ENCODE measurements around the gene MIPOL1. TPM values are rescaled to one million over a fixed set of nuclear protein-coding genes. Genes with fewer than 3 reads are reported as not detected.

Gene MIPOL1
- total and polyA plus RNA-seq, 9 of the 15 experiments (the other 6 are each of a cell fraction or from before 2014, with no cell fraction given) = 6.7 to 21.9 (median 12.4) TPM

GRCh38 chr14:37573356-37573755 is 375.6 kb downstream of the MIPOL1 start:
- Histone ChIP-seq H3K9ac (ENCODE audit: insufficient read depth in 1 of 2, low read depth in 2 of 2, low read length in 2 of 2) (no peak overlapping the region), H3K9me1 (ENCODE audit: control insufficient read depth, insufficient read depth, low read length) (no peaks in the 10 kb centered on the region), H3K27me3 (ENCODE audit: control insufficient read depth in 2 of 2, insufficient read depth in 2 of 2, low read length in 2 of 2) (no peaks in the 10 kb centered on the region), H2AFZ (ENCODE audit: low read depth, low read length) (no peak overlapping the region), H3K4me2 (ENCODE audit: insufficient read depth, low read length) (no peak overlapping the region), H3K9me3 (replicated peaks; ENCODE audit: control insufficient read depth, insufficient read depth, low read depth, low read length) (no peaks in the 10 kb centered on the region), H4K20me1 (replicated peaks; ENCODE audit: control insufficient read depth, insufficient read depth, low read length) (no peaks in the 10 kb centered on the region), H3K79me2 (ENCODE audit: control insufficient read depth, insufficient read depth, low read length) (no peaks in the 10 kb centered on the region), H3K27ac (ENCODE audit: extremely low read depth, low read depth, low read length) (no peak overlapping the region), H3K4me3 (no peak overlapping the region), H3K4me1 (replicated peaks in 1 of 2; ENCODE audit: control insufficient read depth in 2 of 2, insufficient read depth in 2 of 2, low read length in 2 of 2) (no peaks in the 10 kb centered on the region), H3K36me3 (ENCODE audit: control insufficient read depth, insufficient read depth, low read length) (no peaks in the 10 kb centered on the region)
- no TSS peak for BruUV-seq (replicated peaks)
- FAIRE-seq (no peak), ATAC-seq (no peak), DNase-seq (ENCODE audit: extremely low read depth in 1 of 4, low spot score in 3 of 4) (no peak)
- CTCF ChIA-PET (ENCODE audit: low intra/inter-chr PET ratio) = no interaction called here
- no peak for TF ChIP-seq SMARCB1 (IDR thresholded peaks at IDR 0.05; ENCODE audit: insufficient read length, low read depth)
- TF ChIP-seq NFYB (IDR thresholded peaks at IDR 0.05; ENCODE audit: extremely low read depth, insufficient read length) = no peak
- no peak for TF ChIP-seq CREB3L1 (IDR thresholded peaks at IDR 0.05; ENCODE audit: borderline replicate concordance, low read depth)
- no peak for TF ChIP-seq SMARCE1 (IDR thresholded peaks at IDR 0.05)
- TF ChIP-seq NR2C2 (CRISPR knock-in tag; IDR thresholded peaks at IDR 0.05) = no peak
- no peak for TF ChIP-seq NR2C2 (tag; IDR thresholded peaks at IDR 0.05)
- no peak for TF ChIP-seq PCBP1 (IDR thresholded peaks at IDR 0.05; ENCODE audit: low read depth, low read length, poor library complexity, severe bottlenecking)
- no peak for TF ChIP-seq SRSF3 (IDR thresholded peaks at IDR 0.05; ENCODE audit: insufficient read depth, low read length)
- no peak for TF ChIP-seq SMAD3 (CRISPR knock-in tag; conservative IDR thresholded peaks at IDR 0.05)
- no peak for TF ChIP-seq NCOA6 (IDR thresholded peaks at IDR 0.05)
- TF ChIP-seq LEF1 (IDR thresholded peaks at IDR 0.05) = no peak
- no peak for TF ChIP-seq GTF2E2 (tag; IDR thresholded peaks at IDR 0.05)
- TF ChIP-seq E2F8 (IDR thresholded peaks at IDR 0.05; ENCODE audit: low read depth, partially characterized antibody) = no peak
- no peak for TF ChIP-seq MAFK (IDR thresholded peaks at IDR 0.05; ENCODE audit: low read length)
- TF ChIP-seq PREB (CRISPR knock-in tag; IDR thresholded peaks at IDR 0.05) = no peak
- no peak for TF ChIP-seq RNF2 (IDR thresholded peaks at IDR 0.05)
- no peak for TF ChIP-seq RCOR1 (IDR thresholded peaks at IDR 0.05; ENCODE audit: borderline replicate concordance in 1 of 2, low read depth in 2 of 2, low read length in 2 of 2)
- no peak for TF ChIP-seq ZBED1 (IDR thresholded peaks at IDR 0.05)
- TF ChIP-seq ZNF165 (CRISPR knock-in tag; IDR thresholded peaks at IDR 0.05; ENCODE audit: borderline replicate concordance) = no peak
- no peak for TF ChIP-seq USF1 (CRISPR knock-in tag; IDR thresholded peaks at IDR 0.05)
- intact Hi-C loops (cut with micrococcal nuclease) = no loop called here
- in situ Hi-C loops (cut with MboI) = no loop called here
- WGBS (ENCODE audit: insufficient coverage, low coverage, missing lambda C conversion rate) = 4% methylated on average over 2 of the region's 2 CpGs
- POLR2A ChIA-PET = no interaction called here

Data from K562 (cell line).